Natural killer cell (primary cell): ENCODE data around the gene SSRP1. TPM values are rescaled to one million over a fixed set of nuclear protein-coding genes. Genes with fewer than 3 reads are reported as not detected.

Source experiments
- ATAC-seq, 3 donors: fragments of 150-1000 bp in 2 of 3; fragments of 200-7000 bp in 1 of 3; cut with Tn5 transposase; 1 replicate in 1 of 3; 2 replicates in 2 of 3; pipeline ENCODE4 v1.10.0; 2021; ENCODE audit warnings: mild to moderate bottlenecking in 2 of 3, moderate library complexity in 2 of 3
- DNase-seq, 2 donors: peaks; one replicate each; pipeline versions ENCODE4 v3.0.0 to v3.0.0-alpha.2; 2013 to 2021; ENCODE audit warnings: mixed read lengths in 1 of 2
- H3K27ac ChIP-seq: one replicate; pipeline ENCODE4 v1.5.1; 2013; ENCODE audit warnings: mild to moderate bottlenecking, low read length
- H3K27me3 ChIP-seq: one replicate; pipeline ENCODE4 v1.6.1; 2013; ENCODE audit warnings: low read length; ENCODE audit not compliant: control insufficient read depth, insufficient read depth
- H3K36me3 ChIP-seq: one replicate; pipeline ENCODE4 v1.6.1; 2013; ENCODE audit warnings: low read length; ENCODE audit not compliant: control insufficient read depth, insufficient read depth
- H3K4me1 ChIP-seq: one replicate; pipeline ENCODE4 v1.6.1; 2013; ENCODE audit warnings: low read length; ENCODE audit not compliant: control insufficient read depth, insufficient read depth
- H3K4me3 ChIP-seq: one replicate; pipeline ENCODE4 v1.5.1; 2013; ENCODE audit warnings: low read length
- H3K9me3 ChIP-seq: one replicate; pipeline ENCODE4 v1.6.1; 2013; ENCODE audit warnings: low read length; ENCODE audit not compliant: control insufficient read depth, insufficient read depth
- H3K27ac Mint-ChIP-seq, 2 donors: one replicate each; pipeline ENCODE4 v1.8.0; 2022; ENCODE audit warnings: mild to moderate bottlenecking in 2 of 2, mixed read lengths in 2 of 2, moderate library complexity in 1 of 2
- H3K27me3 Mint-ChIP-seq, 2 donors: one replicate each; pipeline ENCODE4 v1.8.0; 2022; ENCODE audit warnings: low read depth in 2 of 2, mixed read lengths in 2 of 2
- H3K36me3 Mint-ChIP-seq: one replicate; pipeline ENCODE4 v1.8.0; 2022; ENCODE audit warnings: mixed read lengths
- H3K4me1 Mint-ChIP-seq, 2 donors: one replicate each; pipeline ENCODE4 v1.8.0; 2022; ENCODE audit warnings: mixed read lengths in 2 of 2
- H3K4me3 Mint-ChIP-seq: one replicate; pipeline ENCODE4 v1.8.0; 2022; ENCODE audit warnings: mild to moderate bottlenecking, moderate library complexity, mixed read lengths
- H3K9me3 Mint-ChIP-seq, 2 donors: one replicate each; pipeline ENCODE4 v1.8.0; 2022; ENCODE audit warnings: mixed read lengths in 2 of 2
- WGBS: methylation state at CpG from one replicate; pipeline ENCODE4 v1.1.7; 2013; ENCODE audit warnings: missing lambda C conversion rate; ENCODE audit not compliant: insufficient coverage; 5-methylcytosine and 5-hydroxymethylcytosine counted together
- intact Hi-C: fragments of 100-400 bp; cut with micrococcal nuclease; formaldehyde crosslinking; loops from one replicate; pipeline ENCODE4 v1.14.2; 2022
- total RNA-seq, 4 donors: library from RNA; stranded (reverse); fragments of 120-200 nt in 1 of 4; gene quantifications; one replicate each; pipeline versions ENCODE4 v1.2.3 to v1.2.4, GENCODE V29; 2013 to 2022
- TF ChIP-seq, protein P1 (sequence below): fragments of 200-600 bp; IDR thresholded peaks from one replicate; pipeline ENCODE4 v1.8.0; 2022; ENCODE audit warnings: antibody characterized with exemption

The SSRP1 gene
- total RNA-seq, 3 donors from 2014 or later (not counting 1 experiment from before 2014, with no cell fraction given), result 45.5 to 50.0 (median 47.1) TPM

DNA sequence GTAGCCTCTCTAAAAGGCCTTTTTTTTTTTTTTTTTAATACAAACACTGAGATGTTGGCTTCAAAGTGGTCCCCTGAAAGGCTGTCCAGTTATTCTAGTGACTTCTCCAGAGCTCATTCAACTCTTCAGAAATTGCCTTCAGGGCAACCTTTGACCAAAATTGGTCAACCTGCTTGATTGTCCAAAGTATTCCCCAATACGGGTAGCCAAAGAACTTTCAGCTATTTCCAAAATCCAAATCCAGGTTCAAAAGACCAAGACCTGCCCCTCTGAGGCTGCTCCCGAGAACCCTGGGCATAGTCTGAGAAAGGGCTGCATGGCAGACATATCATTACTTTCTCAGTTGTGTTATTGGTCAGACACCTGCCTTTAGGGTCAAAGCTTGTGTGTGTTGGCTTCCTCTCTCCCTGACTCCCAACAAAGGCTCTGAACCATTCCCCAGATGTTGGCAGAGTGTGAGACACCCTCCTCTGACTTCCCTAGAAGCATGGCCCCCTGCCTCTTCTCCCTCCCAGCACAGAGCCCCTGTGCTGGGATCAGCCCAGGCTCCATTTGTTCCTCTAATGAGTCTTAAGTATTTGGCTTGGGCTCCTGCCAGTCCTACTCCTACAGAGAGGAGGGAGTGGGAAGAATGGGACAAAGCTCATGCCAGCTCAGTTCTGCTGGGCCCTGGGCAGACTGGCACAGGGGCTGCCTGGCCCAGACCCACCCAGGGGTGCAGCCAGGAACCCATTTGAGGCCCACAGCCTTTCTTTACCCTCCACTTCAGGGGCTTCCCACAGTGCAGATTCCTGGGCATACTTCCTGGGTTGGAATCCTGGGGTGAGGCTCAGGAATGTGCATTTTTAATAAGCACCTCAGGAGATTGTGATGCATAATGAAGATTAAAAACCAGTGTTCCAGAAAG, 41.2 kb downstream of the SSRP1 start:
- Histone ChIP-seq H3K4me3 (no peak overlapping the region), H3K27ac (no peak overlapping the region), H3K4me1 (no peaks in the 10 kb centered on the region), H3K36me3 (no peaks in the 10 kb centered on the region), H3K9me3 (peaks cover 5% of the 10 kb centered on the region), H3K27me3 (no peaks in the 10 kb centered on the region)
- TF ChIP-seq, protein P1, sequence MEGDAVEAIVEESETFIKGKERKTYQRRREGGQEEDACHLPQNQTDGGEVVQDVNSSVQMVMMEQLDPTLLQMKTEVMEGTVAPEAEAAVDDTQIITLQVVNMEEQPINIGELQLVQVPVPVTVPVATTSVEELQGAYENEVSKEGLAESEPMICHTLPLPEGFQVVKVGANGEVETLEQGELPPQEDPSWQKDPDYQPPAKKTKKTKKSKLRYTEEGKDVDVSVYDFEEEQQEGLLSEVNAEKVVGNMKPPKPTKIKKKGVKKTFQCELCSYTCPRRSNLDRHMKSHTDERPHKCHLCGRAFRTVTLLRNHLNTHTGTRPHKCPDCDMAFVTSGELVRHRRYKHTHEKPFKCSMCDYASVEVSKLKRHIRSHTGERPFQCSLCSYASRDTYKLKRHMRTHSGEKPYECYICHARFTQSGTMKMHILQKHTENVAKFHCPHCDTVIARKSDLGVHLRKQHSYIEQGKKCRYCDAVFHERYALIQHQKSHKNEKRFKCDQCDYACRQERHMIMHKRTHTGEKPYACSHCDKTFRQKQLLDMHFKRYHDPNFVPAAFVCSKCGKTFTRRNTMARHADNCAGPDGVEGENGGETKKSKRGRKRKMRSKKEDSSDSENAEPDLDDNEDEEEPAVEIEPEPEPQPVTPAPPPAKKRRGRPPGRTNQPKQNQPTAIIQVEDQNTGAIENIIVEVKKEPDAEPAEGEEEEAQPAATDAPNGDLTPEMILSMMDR, result no peak
- intact Hi-C loops, result no loop called here
- Mint-ChIP-seq H3K27me3 (peaks cover 2 to 8% of the 10 kb centered on the region in 2 donors), H3K4me1 (no peaks in the 10 kb centered on the region), H3K27ac (no peak overlapping the region), H3K36me3 (no peaks in the 10 kb centered on the region), H3K4me3 (no peak overlapping the region), H3K9me3 (no peaks in the 10 kb centered on the region)
- DNase-seq, result no peak
- WGBS, result 84% methylated on average over 2 of the region's 2 CpGs
- ATAC-seq, result no peak

DNA sequence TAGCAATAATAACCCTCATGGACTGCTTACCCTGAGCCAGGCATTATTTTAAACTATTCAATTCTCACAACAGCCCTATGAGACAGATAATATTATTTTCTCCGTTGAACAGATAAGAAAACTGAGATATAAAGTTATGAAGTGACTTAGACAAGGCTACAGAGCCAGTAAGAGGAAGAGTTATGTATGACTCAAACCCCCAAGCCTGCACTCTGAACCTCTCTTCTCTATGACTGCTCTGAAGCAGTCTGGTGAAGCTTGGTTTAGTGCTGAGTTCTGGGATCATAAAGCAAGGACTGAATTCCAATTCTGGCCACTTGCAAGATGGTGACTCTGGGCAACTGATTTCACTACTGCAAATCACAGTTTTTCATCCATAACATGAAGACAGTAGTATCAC, 45.4 kb downstream of the SSRP1 start:
- Histone ChIP-seq H3K27ac (no peak overlapping the region), H3K27me3 (no peaks in the 10 kb centered on the region), H3K4me3 (no peak overlapping the region), H3K4me1 (no peaks in the 10 kb centered on the region), H3K9me3 (no peaks in the 10 kb centered on the region), H3K36me3 (no peaks in the 10 kb centered on the region)
- no CpG with 5 or more reads among the region's 1 CpG for WGBS
- no peaks in the 10 kb centered on the region for H3K4me1 Mint-ChIP-seq
- TF ChIP-seq, protein P1, result no peak
- H3K9me3 Mint-ChIP-seq, result no peaks in the 10 kb centered on the region
- H3K4me3 Mint-ChIP-seq, result no peak overlapping the region
- no peak overlapping the region for H3K27ac Mint-ChIP-seq
- peaks cover 6 to 20% of the 10 kb centered on the region in 2 donors for H3K27me3 Mint-ChIP-seq
- intact Hi-C loops, result no loop called here
- ATAC-seq, result no peak
- no peaks in the 10 kb centered on the region for H3K36me3 Mint-ChIP-seq
- no peak for DNase-seq

DNA sequence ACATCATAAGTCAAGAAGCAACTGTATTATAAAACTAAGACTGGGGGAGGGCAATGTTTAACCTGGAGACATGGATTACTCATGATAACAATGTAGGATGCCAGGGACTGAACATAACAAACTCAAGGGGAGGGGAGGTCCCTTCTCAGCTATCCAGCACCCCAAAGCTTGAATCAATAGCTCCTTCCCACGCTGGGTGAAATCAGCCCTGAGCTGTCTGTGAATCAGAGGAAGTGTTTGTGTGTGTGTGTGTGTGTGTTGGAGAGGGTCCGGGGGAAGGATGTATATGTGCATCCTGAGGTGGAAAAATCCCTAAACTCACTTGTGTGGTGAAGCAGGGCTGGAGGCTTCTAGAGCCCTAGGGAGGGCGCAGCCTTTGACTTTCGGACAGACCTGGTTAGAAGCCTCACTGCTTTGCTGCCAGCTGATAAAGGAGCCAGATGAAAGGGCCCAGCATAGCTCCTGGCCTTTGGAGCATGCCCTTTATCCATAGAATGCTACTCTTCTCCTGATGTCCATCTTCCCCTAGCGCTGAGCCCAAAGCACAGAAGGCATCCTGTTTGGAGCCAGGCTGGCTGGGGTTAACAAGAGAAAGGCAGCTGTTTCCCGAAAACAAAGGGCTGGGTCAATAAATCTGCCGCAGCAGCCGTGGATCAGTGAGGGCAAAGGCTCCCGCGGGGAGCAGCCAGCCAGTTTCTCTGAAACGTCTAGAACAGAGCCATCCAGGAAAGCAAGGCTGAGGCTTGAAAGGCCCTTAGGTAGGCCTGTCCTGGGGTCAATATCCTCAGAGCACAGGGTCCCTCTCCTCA, 46.7 kb downstream of the SSRP1 start:
- Mint-ChIP-seq H3K4me1 (no peaks in the 10 kb centered on the region), H3K9me3 (no peaks in the 10 kb centered on the region), H3K36me3 (no peaks in the 10 kb centered on the region), H3K27me3 (peaks cover 3 to 22% of the 10 kb centered on the region in 2 donors), H3K27ac (no peak overlapping the region), H3K4me3 (no peak overlapping the region)
- DNase-seq, result no peak
- Histone ChIP-seq H3K27ac (no peak overlapping the region), H3K36me3 (no peaks in the 10 kb centered on the region), H3K4me3 (no peak overlapping the region), H3K9me3 (no peaks in the 10 kb centered on the region), H3K4me1 (no peaks in the 10 kb centered on the region), H3K27me3 (no peaks in the 10 kb centered on the region)
- TF ChIP-seq, protein P1, result no peak
- ATAC-seq, result no peak
- intact Hi-C loops, result no loop called here
- 26% methylated on average over 10 of the region's 11 CpGs for WGBS
